HG03575 (cell line): ENCODE measurements around the gene GRK3.

ENCODE experiments used
- ATAC-seq: cut with Tn5 transposase; IDR thresholded peaks from one replicate; pipeline ENCODE4 v1.9.1; 2021; ENCODE audit not compliant: unreplicated experiment, insufficient number of reproducible peaks, low FRiP score; ENCODE audit errors: extremely low read depth

Gene GRK3

DNA sequence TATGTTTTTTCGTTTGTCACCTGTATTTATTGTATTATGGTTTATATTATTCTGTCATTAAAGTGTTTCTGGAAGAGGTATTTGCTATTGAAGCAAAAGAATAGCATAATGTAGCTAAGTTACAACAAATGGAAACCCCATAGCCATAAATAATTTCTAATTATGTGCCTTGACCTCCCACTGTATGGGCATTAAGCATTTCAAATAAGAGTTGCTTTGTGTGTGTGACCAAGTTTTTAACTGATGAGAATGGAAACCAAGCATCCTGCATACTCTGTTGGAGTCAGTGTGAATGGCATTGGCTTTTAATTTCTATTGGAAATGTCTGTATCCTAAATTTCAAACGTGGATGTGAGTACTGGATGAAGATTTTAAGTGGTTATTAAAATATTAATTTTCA, 115.6 kb downstream of the GRK3 start:
- no peak for ATAC-seq

GRCh38 chr22:25680956-25681355, 116.5 kb downstream of the GRK3 start:
- no peak for ATAC-seq

DNA sequence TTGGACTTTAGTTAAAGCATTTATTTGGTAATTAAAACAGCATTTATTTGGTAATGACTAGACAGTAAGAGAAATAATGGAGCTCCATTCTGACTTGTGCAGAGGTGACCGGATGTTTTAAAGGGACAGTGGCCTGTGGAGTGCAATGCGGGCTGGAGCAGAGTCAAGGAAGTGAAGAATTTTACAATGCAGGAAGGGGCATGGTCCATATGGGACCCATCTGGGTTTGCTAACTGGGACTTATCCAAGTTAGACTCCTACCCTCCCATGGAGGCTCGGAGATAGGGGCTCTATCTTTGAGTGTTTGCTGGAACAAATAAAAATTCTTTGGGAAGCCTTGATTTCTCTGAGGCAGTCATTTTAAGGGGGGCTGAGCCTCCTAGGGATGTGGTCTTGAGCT, 117.6 kb downstream of the GRK3 start:
- no peak for ATAC-seq

GRCh38 chr22:25688627-25689026, 124.2 kb downstream of the GRK3 start:
- no peak for ATAC-seq

GRCh38 chr22:25689631-25690030, 125.2 kb downstream of the GRK3 start:
- no peak for ATAC-seq

GRCh38 chr22:25690798-25691197, 126.3 kb downstream of the GRK3 start:
- ATAC-seq: no peak

DNA sequence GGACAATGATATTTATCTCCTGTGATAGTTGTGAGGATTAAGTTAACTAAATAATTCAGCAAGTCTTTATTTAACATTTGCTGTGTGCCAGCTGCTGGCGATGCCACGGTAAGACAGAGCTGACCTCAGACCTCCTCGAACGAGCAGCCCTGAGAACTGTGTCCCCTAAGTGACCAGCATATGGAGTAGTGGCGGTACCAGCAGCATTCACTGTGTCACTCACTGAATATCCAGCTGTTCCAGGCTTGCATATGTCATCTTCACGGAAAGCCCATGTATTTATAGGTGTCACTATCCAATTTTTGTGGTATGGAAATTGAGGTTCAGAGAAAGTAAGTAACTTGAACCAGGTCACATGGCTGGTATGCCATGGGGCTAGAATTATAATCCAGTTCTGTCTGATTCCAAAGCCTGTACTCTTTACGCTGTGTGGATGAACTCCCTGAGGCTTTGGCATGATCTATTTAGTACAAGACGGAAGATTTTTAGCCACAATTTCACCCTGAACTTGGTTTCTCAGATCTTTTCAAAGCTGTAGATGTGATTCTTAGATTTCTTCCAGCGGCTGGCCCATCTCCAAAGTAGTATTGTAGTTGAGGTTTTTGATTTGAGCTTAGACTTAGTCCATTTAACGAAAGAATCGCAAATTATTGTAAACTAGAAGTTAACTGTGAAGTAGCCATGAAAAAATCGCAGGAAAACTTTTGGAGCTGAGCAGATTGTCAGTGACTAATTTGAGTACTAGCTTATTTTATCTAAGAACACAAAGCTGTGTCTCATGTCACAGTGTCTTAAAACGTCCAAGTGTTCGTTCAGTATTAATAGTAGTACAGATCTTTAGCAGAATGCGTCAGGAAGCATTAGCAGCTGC, 128.2 kb downstream of the GRK3 start:
- ATAC-seq: no peak

GRCh38 chr22:25693268-25693565, 128.7 kb downstream of the GRK3 start:
- ATAC-seq: no peak

DNA sequence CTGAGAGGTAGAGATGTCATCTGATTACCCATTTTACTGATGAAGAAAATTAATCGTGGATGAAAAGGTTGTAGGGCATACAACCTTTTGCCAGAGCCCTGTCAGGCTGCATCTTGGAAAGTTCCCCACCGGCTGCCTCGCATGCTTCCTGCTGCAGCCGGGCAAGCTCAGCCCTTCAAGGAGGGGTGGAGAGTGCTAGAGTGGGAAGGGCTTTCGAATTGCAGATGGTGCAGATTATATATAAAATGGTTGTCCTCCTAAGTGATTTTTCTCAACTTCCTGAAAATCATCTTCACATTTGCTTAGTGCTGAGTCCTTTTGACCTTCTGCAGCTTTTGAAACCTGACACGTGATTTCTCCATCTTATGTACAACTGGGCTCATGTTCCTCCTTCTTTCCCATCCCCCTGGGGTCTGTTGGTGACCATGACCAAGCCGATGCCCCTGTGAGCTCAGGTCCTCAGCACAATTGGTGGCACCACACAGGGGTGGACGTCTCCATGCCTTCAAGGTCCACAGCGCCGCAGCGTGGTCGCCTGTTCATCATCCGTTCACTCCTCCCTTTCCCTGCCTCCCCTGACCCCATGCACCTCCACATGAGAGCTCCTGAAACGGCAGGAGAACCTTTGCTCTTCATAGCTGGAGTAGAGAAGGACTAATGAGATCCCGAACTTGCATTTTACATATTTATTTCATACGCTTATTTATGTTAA, 129.9 kb downstream of the GRK3 start:
- ATAC-seq: no peak

DNA sequence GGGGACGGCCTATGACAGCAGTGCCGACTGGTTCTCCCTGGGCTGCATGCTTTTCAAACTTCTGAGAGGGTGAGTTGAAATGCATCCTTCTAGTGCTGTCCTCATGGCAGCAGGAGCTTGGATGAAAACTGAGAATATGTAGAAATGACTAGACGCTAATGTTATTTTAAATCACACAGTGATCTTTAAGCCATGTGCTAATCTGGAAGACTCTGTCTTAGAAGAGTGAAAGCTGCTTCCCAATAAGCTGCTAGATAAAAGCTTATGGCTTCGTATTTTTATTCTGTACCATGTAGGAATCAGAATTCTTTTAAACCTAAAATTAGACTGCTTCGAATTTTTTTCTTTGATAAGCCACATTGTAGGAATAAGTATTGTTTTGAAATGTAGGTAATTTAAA, 130.7 kb downstream of the GRK3 start:
- no peak for ATAC-seq

DNA sequence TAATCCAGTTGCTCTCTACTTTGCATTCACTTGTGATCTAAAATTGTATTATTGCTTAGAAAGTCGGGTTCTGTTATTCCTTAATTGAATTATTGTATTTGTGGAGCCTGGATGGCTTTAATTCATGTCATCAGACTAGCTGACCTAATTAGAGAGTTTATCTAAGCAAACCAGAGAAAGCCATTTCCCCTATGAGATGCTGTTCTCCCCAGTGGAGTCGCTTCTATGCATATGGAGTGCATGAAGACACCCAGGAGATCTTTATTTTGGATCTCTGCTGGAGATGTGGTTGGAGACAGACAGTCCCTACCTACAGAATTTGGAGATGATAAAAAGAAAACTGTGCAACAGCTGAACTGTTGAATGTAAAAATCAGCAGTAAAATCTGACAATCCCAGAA, 132.3 kb downstream of the GRK3 start:
- ATAC-seq: no peak

GRCh38 chr22:25697181-25697664, 132.7 kb downstream of the GRK3 start:
- no peak for ATAC-seq

DNA sequence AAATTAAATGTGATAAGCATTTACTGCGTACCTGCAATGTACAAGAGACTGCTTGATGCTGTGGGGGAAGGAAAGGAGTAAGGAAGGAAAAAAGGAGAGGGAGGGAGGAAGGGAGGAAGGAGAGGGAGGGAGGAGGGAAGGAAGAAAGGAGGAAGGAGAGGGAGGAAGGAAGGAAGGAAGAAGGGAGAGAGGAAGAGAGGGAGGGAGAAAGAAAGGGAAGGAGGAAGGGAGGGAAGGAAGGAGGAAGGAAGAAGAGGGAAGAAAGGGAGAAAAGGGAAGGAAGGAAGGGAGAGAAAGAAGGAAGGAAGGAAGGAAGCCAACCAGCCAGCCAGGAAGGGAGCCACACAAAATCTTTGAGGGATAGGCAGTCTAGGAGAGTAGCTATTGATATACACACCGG, 133.5 kb downstream of the GRK3 start:
- ATAC-seq: no peak

DNA sequence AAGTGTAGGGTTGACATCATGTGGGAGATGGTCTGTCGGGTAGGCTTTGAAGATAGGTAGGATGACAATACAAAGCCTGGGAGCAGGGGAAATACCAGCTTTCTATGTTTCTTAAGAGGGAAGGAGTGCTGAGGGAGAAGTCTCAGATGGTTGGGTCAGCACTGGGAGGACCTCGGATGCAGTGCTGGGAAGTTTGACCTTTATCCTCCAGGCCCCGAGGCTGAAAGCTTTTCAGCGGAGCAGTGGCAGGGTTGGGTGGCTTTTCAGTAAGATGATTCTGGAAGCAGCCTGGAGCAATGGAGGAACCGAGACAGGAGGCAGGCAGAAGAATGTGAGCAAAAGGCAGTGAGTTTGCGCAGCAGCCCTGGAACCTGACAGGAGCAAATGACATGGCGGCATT, 134.0 kb downstream of the GRK3 start:
- ATAC-seq: no peak

DNA sequence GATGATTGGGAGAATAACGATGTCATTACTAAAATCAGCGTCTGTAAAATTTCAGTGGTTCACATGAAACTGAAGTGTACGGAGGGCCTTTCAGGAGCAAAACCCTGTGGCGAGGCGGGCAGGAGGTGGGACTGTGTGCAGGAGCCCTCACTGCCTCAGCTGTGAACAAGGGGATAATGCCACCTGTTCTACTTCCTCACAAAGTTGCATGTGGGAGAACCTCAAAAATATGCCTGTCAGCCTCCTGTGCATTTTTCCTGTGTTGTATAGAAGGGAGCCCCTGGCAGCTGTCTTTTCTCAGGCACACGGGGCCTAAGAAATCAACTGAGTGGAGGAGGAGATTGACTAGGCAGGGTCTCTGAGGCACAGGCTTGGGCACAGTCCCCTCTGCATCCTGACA, 134.5 kb downstream of the GRK3 start:
- no peak for ATAC-seq

GRCh38 chr22:25701056-25701780, 136.7 kb downstream of the GRK3 start:
- ATAC-seq: no peak

DNA sequence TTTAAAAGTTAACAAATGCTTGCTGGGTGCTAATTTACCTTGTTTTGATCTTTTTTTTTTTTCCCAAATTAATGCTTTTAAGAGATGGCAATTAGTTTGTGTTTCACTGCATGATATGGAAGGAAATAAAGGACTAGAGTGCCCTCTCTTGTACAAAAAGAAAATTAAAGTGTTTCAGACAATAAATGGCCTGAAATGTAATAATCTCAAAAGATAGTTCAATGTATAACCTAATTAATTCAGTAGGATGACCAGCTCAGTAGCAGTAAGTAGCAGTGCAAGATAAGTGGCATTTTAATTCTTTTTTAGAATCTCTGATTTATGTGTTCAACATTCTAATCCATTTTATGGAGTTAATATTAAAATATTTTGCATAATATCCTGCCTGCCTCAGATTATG, 137.6 kb downstream of the GRK3 start:
- ATAC-seq: no peak

GRCh38 chr22:25702571-25703167, 138.2 kb downstream of the GRK3 start:
- no peak for ATAC-seq

- no peak for ATAC-seq
These were observed 140.2 kb downstream of the GRK3 start for GRCh38 chr22:25704701-25705100.

DNA sequence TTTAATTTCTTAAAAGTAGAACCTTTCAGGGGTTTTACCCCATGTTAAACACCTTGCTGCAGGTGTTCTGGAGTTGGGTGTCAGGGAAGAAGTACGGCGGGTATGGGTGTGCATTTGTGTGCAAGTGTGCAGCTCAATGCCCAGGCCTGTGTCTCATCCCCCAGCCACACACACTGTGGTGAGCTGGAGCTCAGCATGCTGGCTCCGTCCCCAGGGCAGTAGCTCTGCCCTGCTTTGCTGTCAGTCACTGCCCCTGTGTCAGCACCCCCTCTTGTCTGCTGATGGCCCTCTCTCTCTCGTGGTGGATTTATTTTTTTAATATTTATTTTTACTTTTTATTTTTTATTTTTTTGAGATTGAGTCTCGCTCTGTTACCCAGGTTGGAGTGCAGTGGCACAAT, 141.7 kb downstream of the GRK3 start:
- ATAC-seq: no peak
